ENCODE measurements around the gene MKNK2.

GRCh38 chr19:2037651-2038255 is 13.3 kb downstream of the MKNK2 start:
- TF ChIP-seq CTCF (IDR thresholded peaks at IDR 0.05 in 2 of 3, conservative IDR thresholded peaks at IDR 0.05 in 1 of 3; ENCODE audit: borderline replicate concordance in 1 of 3, insufficient read depth in 1 of 3, low read depth in 2 of 3, low read length in 2 of 3) (no peak), SRF (IDR thresholded peaks at IDR 0.05; ENCODE audit: low read depth) (no peak), ATF3 (IDR thresholded peaks at IDR 0.05) (no peak), EZH2 (IDR thresholded peaks at IDR 0.05) (no peak), EZH2phosphoT487 (IDR thresholded peaks at IDR 0.05; ENCODE audit: borderline replicate concordance) (no peak), POLR2A (IDR thresholded peaks at IDR 0.05; ENCODE audit: borderline replicate concordance, extremely low read depth, insufficient read depth, insufficient read length) (no peak), TCF7L2 (IDR thresholded peaks at IDR 0.05; ENCODE audit: borderline replicate concordance, extremely low read depth, insufficient read depth, insufficient read length) (no peak)
